Measurements from ENCODE around the gene KLHDC3. TPM values are rescaled to one million over a fixed set of nuclear protein-coding genes. Genes with fewer than 3 reads are reported as not detected.
A peak's percentile ranks its signal among the peaks of the same experiment; 100 is the strongest.

Gene KLHDC3
- total and polyA plus RNA-seq, 2 of the 13 experiments (the other 11 are each of a cell fraction or from before 2014, with no cell fraction given), result 78.3 to 91.5 TPM

- TF ChIP-seq TGIF2 (CRISPR knock-in tag; IDR thresholded peaks at IDR 0.05) (peak; percentile 72; the same call in 1 of the 2 replicates), FOXP4 (CRISPR knock-in tag; IDR thresholded peaks at IDR 0.05) (peak; percentile 34), ETS1 (CRISPR knock-in tag; IDR thresholded peaks at IDR 0.05) (peak; percentile 59; the same call in 1 of the 2 replicates), PATZ1 (CRISPR knock-in tag; IDR thresholded peaks at IDR 0.05) (peak; percentile 73), SOX13 (IDR thresholded peaks at IDR 0.05) (no peak), SOX13 (CRISPR knock-in tag; conservative IDR thresholded peaks at IDR 0.05 in 1 of 2, IDR thresholded peaks at IDR 0.05 in 1 of 2) (peak in 1 of 2 experiments; percentile 34; a peak in 2 of 4 replicates), SAFB2 (CRISPR knock-in tag; IDR thresholded peaks at IDR 0.05; ENCODE audit: borderline replicate concordance, low read depth) (no peak), ZNF703 (CRISPR knock-in tag; IDR thresholded peaks at IDR 0.05; ENCODE audit: borderline replicate concordance) (peak; percentile 33; the same call in 1 of the 2 replicates), NFE2L1 (CRISPR knock-in tag; IDR thresholded peaks at IDR 0.05; ENCODE audit: borderline replicate concordance) (peak; percentile 43; the same call in 1 of the 2 replicates), SMAD9 (CRISPR knock-in tag; IDR thresholded peaks at IDR 0.05) (peak; percentile 83; the same call in 1 of the 2 replicates), GPN1 (CRISPR knock-in tag; IDR thresholded peaks at IDR 0.05; ENCODE audit: borderline replicate concordance) (no peak), PTBP1 (IDR thresholded peaks at IDR 0.05; ENCODE audit: low read depth, low read length, poor library complexity, severe bottlenecking) (no peak), ZNF512B (CRISPR knock-in tag; IDR thresholded peaks at IDR 0.05; ENCODE audit: borderline replicate concordance) (no peak), ZBED4 (CRISPR knock-in tag; IDR thresholded peaks at IDR 0.05; ENCODE audit: borderline replicate concordance) (peak; percentile 27; the same call in 1 of the 2 replicates)
These were observed 45.4 kb downstream of the KLHDC3 start, which contains the start of the genes KLC4 and MRPL2 (continued) for GRCh38 chr6:43059168-43060033.
